ENCODE data around the gene NR6A1. TPM values are rescaled to one million over a fixed set of nuclear protein-coding genes. Genes with fewer than 3 reads are reported as not detected.

Gene NR6A1
- total and polyA plus RNA-seq, 12 donors = 0.29 to 2.0 (median 1.2) TPM

DNA sequence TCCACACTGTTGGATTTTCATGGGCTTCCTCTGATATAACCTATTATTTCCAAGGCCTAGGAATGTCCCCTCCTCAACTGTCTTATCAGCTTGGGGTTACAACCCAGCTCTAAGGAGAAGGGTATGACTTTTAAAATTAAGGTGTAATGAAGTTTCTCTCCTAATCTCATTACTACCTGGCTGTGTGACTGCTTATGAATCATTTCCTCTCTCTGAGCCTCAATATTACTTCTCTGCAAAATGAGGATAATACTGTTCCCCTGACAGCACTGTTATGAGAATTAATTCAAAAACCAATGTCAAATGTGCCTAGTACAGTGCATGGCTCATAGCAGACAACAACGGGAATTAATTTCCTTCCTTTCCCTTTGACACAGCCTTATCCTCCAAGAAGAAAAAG, 118.9 kb downstream of the NR6A1 start:
- ATAC-seq (peak in 1 of 8 donors; percentile 11), DNase-seq (no peak)
- Histone ChIP-seq H3K4me3 (no peak overlapping the region), H3K27me3 (no peaks in the 10 kb centered on the region), H3K4me1 (peaks cover 0 to 17% (median 0%) of the 10 kb centered on the region in 9 donors), H3K9me3 (no peaks in the 10 kb centered on the region), H3K36me3 (no peaks in the 10 kb centered on the region), H3K27ac (peak overlapping the region in 6 of 10 donors; percentile 10 to 72 (median 58))
- WGBS, 2 donors = 60 to 68% methylated on average over 1 of the region's 1 CpG
- no peak for TF ChIP-seq CTCF (IDR thresholded peaks at IDR 0.05)
- intact Hi-C loops (cut with DNase I) = no loop called here

DNA sequence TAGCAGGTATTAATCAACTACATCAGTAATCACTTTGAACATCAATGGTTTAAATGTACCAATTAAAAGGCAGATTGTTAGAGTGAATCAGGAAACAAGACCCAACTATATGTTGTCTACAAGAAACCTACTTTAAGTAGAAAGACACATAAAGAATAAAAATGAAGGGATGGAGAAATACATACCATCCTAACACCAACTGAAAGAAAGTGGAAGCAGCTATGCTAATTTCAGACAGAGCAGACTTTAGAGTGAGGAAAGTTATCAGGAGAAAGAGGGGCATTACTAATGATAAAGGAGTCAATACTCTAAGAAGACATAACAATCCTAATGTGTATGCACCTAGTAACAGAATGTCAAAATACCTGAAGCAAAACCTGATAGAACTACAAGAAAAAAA, 125.8 kb downstream of the NR6A1 start:
- H3K4me1 ChIP-seq = no peaks in the 10 kb centered on the region
- H3K36me3 ChIP-seq = no peaks in the 10 kb centered on the region
- peaks cover 0 to 6% (median 0%) of the 10 kb centered on the region in 11 donors for H3K9me3 ChIP-seq
- DNase-seq = no peak
- H3K27ac ChIP-seq = no peak overlapping the region
- H3K27me3 ChIP-seq = no peaks in the 10 kb centered on the region
- H3K4me3 ChIP-seq = no peak overlapping the region
- no peak for ATAC-seq
- intact Hi-C loops (cut with DNase I) = loop anchor here in 1 of 10 donors (5.0 kb wide), 1 partner anchor 483 kb away; no protein-coding TSS in a partner anchor
- TF ChIP-seq CTCF (IDR thresholded peaks at IDR 0.05) = no peak

DNA sequence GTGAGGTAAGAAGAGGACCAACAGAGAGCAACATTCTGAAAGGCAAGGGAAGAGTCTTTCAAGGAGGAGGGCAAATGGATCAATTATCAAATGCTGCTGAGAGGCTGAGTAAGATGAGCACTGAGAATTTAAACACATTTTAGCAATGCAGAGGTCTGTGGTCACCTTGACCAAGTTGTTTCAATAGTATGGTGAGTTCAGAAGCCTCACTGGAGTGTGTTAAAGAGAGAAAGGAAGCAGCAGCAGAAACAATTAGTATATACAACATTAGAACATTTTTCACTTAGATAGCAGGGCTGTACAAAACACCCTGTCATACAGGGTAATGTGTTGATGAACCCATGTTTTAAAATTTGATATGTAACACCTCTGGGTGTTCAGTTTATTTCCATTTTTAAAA, 131.5 kb downstream of the NR6A1 start:
- Histone ChIP-seq H3K9me3 (no peaks in the 10 kb centered on the region), H3K4me1 (no peaks in the 10 kb centered on the region), H3K27ac (no peak overlapping the region), H3K36me3 (no peaks in the 10 kb centered on the region), H3K27me3 (no peaks in the 10 kb centered on the region), H3K4me3 (no peak overlapping the region)
- TF ChIP-seq CTCF (IDR thresholded peaks at IDR 0.05) = no peak
- intact Hi-C loops (cut with DNase I) = no loop called here
- no peak for DNase-seq
- ATAC-seq = no peak

DNA sequence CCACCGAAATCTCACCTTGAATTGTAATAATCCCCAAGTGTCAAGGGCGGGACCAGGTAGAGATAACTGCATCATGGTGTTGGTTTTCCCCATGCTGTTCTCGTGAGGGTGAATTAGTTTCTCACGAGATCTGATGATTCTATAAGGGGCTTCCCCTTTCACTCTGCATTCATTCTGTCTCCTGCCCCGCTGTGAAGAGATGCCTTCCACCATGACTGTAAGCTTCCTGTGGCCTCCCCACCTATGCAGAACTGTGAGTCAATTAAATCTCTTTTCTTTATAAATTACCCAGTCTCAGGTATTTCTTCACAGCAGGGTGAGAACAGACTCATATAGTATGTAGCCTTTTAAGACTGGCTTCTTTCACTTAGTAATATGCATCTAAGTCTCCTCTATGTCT, 135.8 kb downstream of the NR6A1 start:
- intact Hi-C loops (cut with DNase I) = no loop called here
- Histone ChIP-seq H3K27me3 (no peaks in the 10 kb centered on the region), H3K9me3 (no peaks in the 10 kb centered on the region), H3K4me3 (no peak overlapping the region), H3K4me1 (no peaks in the 10 kb centered on the region), H3K36me3 (no peaks in the 10 kb centered on the region), H3K27ac (no peak overlapping the region)
- DNase-seq (no peak), ATAC-seq (no peak)
- 91 to 96% methylated on average over 5 of the region's 5 CpGs for WGBS, 2 donors
- no peak for TF ChIP-seq CTCF (IDR thresholded peaks at IDR 0.05)

Measured in heart right ventricle (tissue), 16 donors.